Mucosa of rectum (tissue), 2 donors: Measurements from ENCODE around the gene ASB8.

Experiments used
- H3K27ac ChIP-seq, 2 donors: one replicate each; pipeline ENCODE4 v1.7.0; 2013; ENCODE audit warnings: inconsistent platforms in 2 of 2, low read depth in 2 of 2, low read length in 2 of 2
- H3K27me3 ChIP-seq, 2 donors: one replicate each; pipeline ENCODE4 v1.7.0; 2013; ENCODE audit warnings: low read length in 2 of 2; ENCODE audit not compliant: control insufficient read depth in 2 of 2, insufficient read depth in 2 of 2
- H3K36me3 ChIP-seq, 2 donors: one replicate each; pipeline ENCODE4 v1.7.0; 2013; ENCODE audit warnings: low read length in 2 of 2; ENCODE audit not compliant: control insufficient read depth in 2 of 2, insufficient read depth in 2 of 2
- H3K4me1 ChIP-seq, 2 donors: one replicate each; pipeline ENCODE4 v1.7.0; 2013; ENCODE audit warnings: low read length in 2 of 2, mild to moderate bottlenecking in 1 of 2; ENCODE audit not compliant: control insufficient read depth in 2 of 2, insufficient read depth in 2 of 2
- H3K4me3 ChIP-seq, 2 donors: one replicate each; pipeline ENCODE4 v1.7.0; 2013; ENCODE audit warnings: low read length in 2 of 2
- H3K9ac ChIP-seq, 2 donors: one replicate each; pipeline ENCODE4 v1.7.0; 2013; ENCODE audit warnings: low read length in 2 of 2, low read depth in 1 of 2, mild to moderate bottlenecking in 1 of 2
- H3K9me3 ChIP-seq, 2 donors: one replicate each; pipeline ENCODE4 v1.7.0; 2013; ENCODE audit warnings: low read length in 2 of 2; ENCODE audit not compliant: control insufficient read depth in 2 of 2
- donor health status: healthy.
- donor health status: Normal muscosa, but diverticular disease.

The ASB8 gene

GRCh38 chr12:48183091-48183875 lies 26.0 kb upstream of the ASB8 start, which contains the start of gene CCDC184:
Gene CCDC184, plus strand, starts transcription at chr12:48183644. Its CDS starts 479 bp downstream, at chr12:48184123.
- peak within 1 kb of the TSS in 1 of 2 donors; percentile 26 for H3K9ac ChIP-seq
- H3K27me3 ChIP-seq: peaks cover 31 to 42% of the 10 kb centered on the region in 2 donors
- no peak within 1 kb of the TSS for H3K27ac ChIP-seq
- H3K9me3 ChIP-seq: no peaks in the 10 kb centered on the region
- H3K4me3 ChIP-seq: peak within 1 kb of the TSS; percentile 70 to 83
- H3K36me3 ChIP-seq: no peaks in the 10 kb centered on the region
- H3K4me1 ChIP-seq: peaks cover 0 to 9% of the 10 kb centered on the region in 2 donors

DNA sequence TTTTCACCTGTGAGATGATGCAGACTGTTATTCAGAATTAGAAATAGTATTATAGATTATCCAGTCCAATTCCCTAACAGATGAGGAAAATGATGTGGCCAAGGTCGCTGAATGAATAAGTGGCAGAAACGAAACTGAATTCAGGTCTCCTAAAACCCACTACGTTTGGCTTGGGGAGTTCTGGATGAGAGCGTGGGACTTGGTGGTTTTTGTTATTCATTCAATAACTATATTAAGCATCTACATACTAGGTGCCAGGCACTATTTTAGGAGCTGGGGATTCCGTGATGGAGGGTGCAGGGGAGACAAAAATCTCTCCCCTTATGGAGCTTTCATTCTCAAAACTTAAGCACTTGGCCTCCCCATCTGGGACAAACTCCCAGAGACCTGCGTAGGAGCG lies 25.3 kb upstream of the ASB8 start:
- Histone ChIP-seq H3K9me3 (no peaks in the 10 kb centered on the region), H3K27me3 (peaks cover 28 to 42% of the 10 kb centered on the region in 2 donors), H3K36me3 (no peaks in the 10 kb centered on the region), H3K9ac (no peak overlapping the region), H3K4me3 (peak overlapping the region; percentile 70 to 83), H3K27ac (no peak overlapping the region), H3K4me1 (peaks cover 0 to 9% of the 10 kb centered on the region in 2 donors)

DNA sequence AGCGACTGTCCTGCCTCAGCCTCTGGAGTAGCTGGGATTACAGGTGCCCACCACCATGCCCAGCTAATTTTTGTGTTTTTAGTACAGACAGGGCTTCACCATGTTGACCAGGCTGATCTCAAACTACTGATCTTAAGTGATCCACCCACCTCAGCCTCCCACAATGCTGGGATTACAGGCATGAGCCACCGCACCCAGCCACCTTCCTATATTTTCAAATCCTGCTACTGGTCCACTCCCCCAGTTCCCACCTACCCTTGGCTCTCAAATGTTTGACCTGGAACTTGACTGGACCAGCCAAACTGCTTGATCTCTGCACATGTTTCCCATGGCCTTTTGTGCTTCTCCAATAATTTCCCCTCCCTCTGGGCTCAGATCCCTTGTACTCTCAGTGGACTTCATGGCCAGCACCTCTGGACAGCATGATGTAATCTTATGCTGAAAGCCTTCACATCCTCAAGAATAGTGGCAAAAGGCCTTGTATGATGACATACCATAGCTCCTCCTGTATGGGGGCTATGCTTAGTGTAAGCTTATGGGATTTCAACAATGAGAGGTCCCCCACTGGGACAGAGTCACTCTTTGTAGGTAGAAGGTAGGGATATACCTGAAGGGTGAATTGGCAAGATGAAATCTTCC lies 23.7 kb upstream of the ASB8 start:
- Histone ChIP-seq H3K4me1 (peaks cover 0 to 9% of the 10 kb centered on the region in 2 donors), H3K9me3 (no peaks in the 10 kb centered on the region), H3K9ac (no peak overlapping the region), H3K27me3 (peaks cover 28 to 42% of the 10 kb centered on the region in 2 donors), H3K4me3 (no peak overlapping the region), H3K36me3 (no peaks in the 10 kb centered on the region), H3K27ac (no peak overlapping the region)

- no peak overlapping the region for H3K27ac ChIP-seq
- no peak overlapping the region for H3K4me3 ChIP-seq
- peaks cover 24 to 42% of the 10 kb centered on the region in 2 donors for H3K27me3 ChIP-seq
- H3K36me3 ChIP-seq: no peaks in the 10 kb centered on the region
- no peak overlapping the region for H3K9ac ChIP-seq
- H3K9me3 ChIP-seq: no peaks in the 10 kb centered on the region
- H3K4me1 ChIP-seq: peaks cover 0 to 9% of the 10 kb centered on the region in 2 donors
Measured at GRCh38 chr12:48180424-48180823, 23.1 kb upstream of the ASB8 start.

- Histone ChIP-seq H3K4me1 (peaks cover 0 to 9% of the 10 kb centered on the region in 2 donors), H3K36me3 (no peaks in the 10 kb centered on the region), H3K4me3 (no peak overlapping the region), H3K27ac (no peak overlapping the region), H3K27me3 (peaks cover 20 to 34% of the 10 kb centered on the region in 2 donors), H3K9ac (no peak overlapping the region), H3K9me3 (no peaks in the 10 kb centered on the region)
Measured at GRCh38 chr12:48179466-48179865, 22.2 kb upstream of the ASB8 start.

GRCh38 chr12:48177982-48178381 lies 20.7 kb upstream of the ASB8 start:
- H3K4me1 ChIP-seq: peaks cover 0 to 6% of the 10 kb centered on the region in 2 donors
- H3K9me3 ChIP-seq: no peaks in the 10 kb centered on the region
- H3K27me3 ChIP-seq: peaks cover 17 to 27% of the 10 kb centered on the region in 2 donors
- H3K27ac ChIP-seq: no peak overlapping the region
- no peak overlapping the region for H3K9ac ChIP-seq
- no peak overlapping the region for H3K4me3 ChIP-seq
- no peaks in the 10 kb centered on the region for H3K36me3 ChIP-seq

GRCh38 chr12:48176417-48176751 lies 19.1 kb upstream of the ASB8 start:
- Histone ChIP-seq H3K27ac (no peak overlapping the region), H3K4me3 (no peak overlapping the region), H3K9ac (no peak overlapping the region), H3K4me1 (no peaks in the 10 kb centered on the region), H3K36me3 (no peaks in the 10 kb centered on the region), H3K9me3 (no peaks in the 10 kb centered on the region), H3K27me3 (peaks cover 10 to 11% of the 10 kb centered on the region in 2 donors)

DNA sequence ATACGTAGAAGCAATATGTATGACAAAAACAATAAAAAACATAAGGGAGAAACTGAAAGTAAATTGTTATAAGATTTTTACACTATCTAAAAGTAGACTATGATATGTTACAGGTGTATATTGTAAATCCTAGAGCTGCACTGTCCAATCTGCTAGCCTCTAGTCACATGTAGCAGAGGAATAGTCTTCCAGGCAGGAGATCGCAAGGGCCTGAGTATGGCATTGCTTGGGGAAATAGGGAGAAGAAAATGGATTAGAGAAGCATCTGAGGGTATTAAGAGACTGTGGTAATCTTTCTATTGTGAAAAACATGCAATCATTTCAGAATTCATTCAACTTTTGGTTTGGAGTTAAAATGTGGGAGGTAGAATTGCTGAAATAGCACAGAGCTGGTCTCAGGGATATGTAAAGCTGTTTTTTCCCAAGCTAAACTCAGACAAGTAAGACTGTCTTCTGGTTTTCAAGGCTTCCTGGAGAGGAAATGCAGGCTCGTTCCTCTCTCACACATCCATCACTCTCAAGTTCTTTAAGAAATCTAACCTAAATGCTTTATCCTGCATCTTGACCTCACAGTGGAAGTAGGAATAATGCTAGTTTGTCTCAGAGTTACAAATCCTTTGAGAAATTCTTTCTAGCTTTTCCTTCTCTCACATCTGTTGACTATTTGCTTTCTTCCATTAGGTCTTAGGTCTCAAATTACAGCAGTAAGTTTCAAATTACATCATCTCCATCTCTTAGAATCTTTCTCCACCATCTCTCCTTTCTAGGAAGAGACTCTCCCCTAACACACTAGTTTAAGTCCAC lies 18.5 kb upstream of the ASB8 start:
- H3K9ac ChIP-seq: no peak overlapping the region
- peaks cover 4 to 5% of the 10 kb centered on the region in 2 donors for H3K27me3 ChIP-seq
- H3K4me1 ChIP-seq: no peaks in the 10 kb centered on the region
- no peak overlapping the region for H3K4me3 ChIP-seq
- no peak overlapping the region for H3K27ac ChIP-seq
- no peaks in the 10 kb centered on the region for H3K36me3 ChIP-seq
- no peaks in the 10 kb centered on the region for H3K9me3 ChIP-seq

- Histone ChIP-seq H3K27me3 (no peaks in the 10 kb centered on the region), H3K4me1 (no peaks in the 10 kb centered on the region), H3K9me3 (no peaks in the 10 kb centered on the region), H3K27ac (no peak overlapping the region), H3K9ac (no peak overlapping the region), H3K36me3 (no peaks in the 10 kb centered on the region), H3K4me3 (no peak overlapping the region)
Measured at GRCh38 chr12:48169011-48169410, 11.7 kb upstream of the ASB8 start.
